ENCODE data around the gene MOXD1.

Gene MOXD1

DNA sequence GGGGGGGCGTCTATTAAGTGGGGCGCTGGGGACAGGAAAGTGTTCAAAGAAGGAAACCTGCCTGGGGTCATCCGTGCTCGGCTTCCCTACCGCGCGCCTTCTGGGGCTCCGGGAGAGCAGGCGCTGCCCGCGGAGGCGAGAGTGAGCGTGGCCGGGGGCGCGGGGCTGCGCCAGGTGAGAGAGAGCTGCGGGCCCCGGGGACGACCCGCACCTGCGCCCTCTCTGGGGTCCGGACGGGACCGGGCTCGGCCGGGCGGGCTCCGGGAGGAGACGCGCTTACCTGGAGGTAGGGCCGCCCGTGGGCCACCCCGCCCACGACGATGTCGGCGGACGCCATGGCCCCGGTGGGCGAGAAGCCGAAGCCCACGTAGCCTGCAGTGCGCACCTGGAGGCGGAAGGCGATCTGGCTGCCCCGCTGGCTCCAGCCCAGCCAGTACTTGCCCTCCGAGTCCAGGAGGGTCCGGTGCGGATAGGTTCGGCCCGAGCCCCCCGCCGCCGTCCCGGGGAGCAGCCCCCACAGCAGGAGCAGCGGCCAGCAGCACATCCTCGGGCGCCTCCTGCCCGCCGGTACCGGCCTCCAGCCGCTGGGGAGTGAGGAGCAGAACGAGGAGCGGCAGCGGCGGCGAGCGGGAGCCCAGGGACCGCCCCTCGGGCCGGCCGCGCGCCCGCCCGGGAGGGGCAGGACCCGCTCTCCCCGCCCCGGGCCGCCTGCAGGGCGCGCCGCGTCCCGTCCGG, at the start of gene MOXD1:
Gene MOXD1, minus strand, starts transcription at position 593 of the 735 bp plus-strand sequence. Its CDS starts 49 bp downstream, at position 544.
- DNase-seq = peak; percentile 51

DNA sequence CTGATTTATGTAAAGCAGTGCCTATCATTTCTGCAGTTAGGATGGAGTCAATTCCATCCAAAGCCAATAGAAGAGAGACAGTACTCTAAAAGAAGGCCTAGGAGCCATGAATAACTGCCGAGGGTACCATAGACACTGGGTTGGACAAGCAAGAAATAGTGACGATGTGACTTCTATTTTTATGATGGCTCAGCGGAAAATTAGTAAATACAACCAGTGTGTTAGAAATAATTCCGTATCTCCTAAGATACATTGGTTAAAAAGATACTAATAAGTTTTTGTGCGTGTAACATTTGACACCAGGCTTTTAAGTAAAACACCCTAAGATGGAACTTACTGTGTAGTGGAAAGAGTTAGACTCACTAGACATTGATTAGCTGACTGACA, 45.6 kb upstream of the MOXD1 start:
- no peak for DNase-seq

DNA sequence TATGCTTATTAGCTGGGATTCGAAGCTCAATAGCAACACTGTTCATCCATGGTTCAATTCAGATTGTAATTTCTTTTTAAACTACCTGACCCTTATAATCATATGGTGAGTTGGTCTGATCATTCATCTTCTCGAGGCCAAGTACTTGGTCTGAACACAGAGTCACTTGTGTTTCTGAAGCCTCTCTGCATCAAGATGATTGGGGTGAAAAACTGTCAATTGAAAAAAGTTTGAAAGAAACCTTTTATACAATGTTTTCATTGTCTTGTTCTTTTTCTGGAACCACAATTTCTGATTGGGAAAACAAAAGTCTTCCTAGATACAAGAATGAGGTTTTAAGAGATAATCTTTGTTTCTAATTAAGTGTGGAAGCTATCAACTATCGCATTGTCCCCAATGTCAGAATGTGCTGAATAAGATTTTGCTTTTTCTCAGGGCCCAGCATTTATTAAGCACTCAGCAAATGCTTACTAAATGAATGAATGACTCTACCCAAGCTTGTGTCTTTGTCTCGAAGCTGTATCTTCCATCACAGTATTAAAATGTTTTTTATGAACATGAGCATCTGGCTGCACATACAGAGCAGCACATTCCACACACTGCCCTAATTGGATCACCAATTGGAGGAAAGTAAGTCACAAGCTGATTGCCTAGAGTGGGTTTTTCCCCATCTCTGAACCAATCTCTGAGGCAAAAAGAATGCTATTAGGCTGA, 45.0 kb upstream of the MOXD1 start:
- no peak for DNase-seq

DNA sequence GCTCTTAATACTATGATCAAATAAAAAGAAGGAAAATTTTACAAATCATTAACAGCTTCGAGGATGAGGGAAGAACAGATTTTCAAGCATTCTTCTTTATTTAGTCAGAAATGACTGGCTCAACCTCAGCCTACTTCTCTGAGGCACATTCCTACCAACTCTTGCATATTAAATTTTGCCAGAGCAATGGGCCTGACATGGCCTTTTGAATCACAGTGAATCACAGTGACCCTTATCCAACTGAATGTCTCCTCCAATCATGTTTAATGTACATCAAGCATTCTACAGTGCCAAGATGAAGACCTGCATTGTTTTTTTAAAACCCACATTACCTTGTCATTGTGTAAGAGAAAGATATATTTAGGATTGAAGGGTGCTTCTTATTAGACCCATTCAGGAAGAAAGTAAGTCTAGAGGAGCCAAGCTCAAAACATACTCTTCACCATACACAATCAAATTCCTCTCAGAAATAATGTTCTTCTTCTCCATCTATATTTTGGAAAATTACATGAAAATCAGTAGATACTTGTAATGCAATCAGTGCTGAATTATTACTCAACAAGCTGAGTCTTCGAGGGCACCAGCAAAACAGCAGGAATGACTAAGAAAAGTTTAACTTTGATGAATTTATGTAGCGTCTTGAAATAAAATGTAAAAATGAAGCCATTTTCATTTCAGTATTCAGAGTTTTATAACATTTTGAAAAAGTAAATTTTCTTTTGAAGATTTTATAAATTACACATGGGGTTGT, 44.1 kb upstream of the MOXD1 start:
- DNase-seq = peak; percentile 97

DNA sequence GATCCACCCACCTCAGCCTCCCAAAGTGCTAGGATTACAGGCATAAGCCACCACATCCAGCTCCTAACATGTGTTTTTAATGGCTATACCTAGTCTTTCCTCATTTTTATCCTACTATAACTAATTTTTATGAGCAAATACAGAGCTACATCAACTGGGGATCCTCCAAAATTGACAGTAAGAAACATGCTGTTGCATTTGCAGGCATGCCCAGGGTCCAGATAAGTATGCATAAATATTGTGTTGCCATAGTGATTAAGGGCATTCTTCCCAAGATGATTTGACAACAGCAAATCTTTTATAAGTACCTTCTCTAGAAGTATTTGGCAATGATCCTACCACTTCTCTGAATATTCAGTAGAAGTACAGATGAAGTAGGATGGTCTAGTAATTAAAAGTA, 41.9 kb upstream of the MOXD1 start:
- DNase-seq = no peak

DNA sequence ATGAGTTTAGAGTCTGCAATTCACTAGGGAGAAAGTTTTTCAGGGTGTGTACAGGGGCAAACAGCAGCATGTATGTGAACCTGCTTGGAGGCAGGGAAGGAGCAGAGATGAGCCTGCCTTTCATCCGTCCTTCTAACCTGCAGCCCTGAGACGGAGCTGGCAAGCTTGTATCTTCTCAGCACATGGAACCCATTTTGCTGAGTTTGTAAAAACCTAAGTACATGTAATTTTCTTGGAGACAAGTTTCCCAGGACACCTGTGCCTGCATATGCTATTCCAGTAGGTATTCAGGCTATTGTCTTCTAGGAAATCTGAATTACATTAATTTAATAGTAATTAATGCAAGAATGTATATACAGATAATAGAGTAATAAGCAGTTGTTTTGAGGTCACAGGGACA, 28.8 kb upstream of the MOXD1 start:
- no peak for DNase-seq

DNA sequence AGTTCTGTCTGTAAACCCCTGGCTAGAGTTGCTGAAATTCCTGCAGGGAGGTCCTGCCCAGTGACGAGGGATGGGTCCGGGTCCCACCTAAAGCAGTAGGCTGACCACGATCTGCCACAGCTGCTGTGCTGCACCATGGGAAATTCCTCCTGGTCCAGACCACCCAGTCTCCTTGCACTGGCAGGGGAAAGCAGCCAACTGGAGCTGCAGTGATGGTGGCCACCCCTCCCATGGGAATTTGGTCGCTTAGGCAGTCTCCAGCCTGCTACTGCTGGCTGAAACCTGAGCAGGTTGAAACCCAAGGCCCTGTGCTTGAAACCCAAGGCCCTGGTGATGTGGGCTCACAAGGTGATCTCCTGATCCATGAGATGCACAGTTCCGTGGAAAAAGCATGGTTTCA, 23.9 kb upstream of the MOXD1 start:
- DNase-seq = no peak

DNA sequence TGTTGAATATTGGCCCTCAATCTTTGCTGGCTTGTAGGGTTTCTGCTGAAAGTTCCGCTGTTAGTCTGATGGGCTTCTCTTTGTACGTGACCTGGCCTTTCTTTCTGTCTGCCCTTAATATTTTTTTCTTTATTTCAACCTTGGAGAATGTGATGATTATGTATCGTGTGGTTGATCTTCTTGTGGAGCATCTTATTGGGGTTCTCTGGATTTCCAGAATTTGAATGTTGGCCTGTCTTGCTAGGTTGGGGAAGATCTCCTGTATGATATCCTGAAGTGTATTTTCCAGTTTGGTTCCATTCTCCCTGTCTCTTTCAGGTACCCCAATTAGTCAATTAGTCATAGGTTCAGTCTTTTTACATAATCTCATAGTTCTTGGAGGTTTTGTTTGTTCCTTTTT, 22.6 kb upstream of the MOXD1 start:
- no peak for DNase-seq

DNA sequence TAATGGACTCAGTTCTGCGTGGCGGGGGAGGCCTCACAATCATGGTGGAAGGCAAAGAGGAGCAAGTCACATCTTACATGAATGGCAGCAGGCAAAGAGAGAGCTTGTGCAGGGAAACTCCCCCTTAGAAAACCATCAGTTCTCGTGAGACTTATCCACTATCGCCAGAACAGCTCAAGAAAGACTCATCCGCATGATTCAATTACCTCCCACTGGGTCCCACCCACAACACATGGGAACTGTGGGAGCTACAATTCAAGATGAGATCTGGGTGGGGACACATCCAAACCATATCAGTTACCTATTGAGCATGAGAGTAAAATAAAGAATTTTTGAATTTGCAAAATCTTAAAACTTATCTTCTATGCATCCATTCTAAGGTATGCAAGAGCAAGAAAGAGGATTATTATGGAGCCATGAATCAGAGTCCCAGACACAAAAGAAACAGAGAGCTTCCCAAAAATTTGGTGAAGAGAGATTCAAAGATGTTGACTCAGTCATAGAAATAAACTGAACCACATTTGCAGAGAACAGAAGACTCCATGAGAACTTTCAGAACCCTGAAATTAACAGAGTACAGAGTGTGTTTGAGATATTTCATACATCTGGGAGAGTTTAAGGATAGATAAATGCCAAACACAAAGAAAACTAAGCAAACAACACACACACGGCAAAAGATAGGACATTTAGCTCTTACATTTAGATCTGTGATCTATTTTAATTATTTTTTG, 17.1 kb upstream of the MOXD1 start:
- no peak for DNase-seq

DNA sequence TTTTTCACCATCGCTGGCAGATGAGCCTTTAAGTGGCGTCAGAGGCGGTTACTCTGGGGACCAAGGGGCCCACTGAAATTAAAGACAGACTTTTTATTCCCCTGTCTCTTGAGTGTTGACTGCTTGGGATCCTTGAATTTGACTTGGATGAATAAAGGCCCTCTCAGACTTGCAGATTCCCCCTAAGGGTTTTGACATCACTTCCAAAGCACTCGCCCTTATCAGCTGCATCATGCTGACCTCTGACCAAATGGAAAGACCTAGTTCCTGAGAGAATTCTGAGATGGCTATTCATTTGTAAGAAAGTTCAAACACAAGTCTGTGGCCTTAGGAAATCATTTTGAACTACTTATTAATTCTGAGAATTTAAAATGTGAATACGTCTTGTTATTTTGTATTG, 13.5 kb upstream of the MOXD1 start:
- no peak for DNase-seq

DNA sequence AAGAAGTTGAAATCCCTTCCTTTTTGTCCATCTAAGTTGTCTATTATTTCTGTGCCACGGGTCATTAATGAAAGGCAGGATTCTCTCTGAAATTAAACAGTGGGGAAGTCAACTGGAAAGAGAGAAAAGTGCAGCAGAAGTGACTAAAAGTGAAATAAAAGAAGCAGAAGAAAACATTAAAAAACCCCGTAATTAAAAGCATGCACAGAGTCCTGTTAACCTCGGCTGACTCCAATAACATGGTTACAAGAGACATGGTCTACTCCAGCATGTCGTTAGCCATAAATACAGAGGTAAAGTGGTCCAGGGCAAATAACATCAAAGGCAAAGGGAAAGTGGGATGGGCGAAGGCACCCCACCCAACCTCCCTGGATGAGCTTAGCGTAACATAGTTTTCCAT, 13.0 kb upstream of the MOXD1 start:
- DNase-seq = no peak

DNA sequence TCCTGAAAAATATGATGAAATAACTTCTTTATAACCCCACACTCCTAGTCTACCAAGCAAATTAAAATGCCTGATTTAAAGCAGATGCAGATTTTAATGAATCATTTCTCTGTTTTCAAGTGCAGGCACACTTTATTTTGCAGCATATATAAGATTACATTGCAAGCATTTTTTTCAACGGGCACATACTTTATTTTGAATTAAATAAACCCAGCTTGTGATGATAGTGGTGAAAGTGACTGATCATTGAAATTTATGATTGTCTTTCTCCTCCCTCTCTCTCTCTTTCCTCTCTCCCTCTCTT, 12.2 kb upstream of the MOXD1 start:
- DNase-seq = no peak

DNA sequence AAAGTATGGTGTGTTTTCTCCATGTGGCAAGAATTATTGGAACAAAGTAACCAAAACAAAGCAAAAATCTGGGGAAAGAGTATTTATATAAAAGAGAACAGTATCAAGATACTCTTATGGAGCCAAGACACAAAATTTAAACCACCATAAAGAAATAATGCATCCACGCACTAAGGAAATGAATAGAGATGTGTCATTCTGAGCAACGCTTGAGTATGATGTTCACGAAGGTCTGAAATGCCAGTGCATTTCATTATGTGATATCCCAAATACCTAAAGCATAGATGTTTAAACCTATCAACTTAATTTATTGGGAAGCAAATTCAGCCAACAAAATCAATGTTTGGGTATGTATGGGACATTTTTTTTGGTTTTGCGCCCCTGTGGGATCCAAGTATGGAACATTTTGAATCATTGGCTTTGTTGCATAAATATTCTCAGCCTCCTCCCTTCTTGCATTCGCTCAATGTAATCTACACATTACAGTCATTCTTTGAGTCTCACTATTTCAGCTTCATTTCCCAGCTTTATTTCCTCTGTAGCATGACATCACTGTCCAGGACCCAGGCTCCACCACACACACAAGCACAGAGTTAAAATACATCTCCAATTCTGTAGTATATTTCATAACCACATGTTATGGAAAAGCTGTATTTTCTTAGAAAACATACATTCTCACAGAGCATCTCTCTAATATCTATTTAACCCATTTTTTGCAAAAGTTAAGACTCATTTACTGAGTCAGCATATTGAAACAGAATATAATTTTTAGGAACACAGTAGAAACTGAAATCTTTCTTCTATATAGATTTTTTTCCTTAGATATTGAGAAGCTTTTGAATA, 11.6 kb upstream of the MOXD1 start:
- DNase-seq = no peak

DNA sequence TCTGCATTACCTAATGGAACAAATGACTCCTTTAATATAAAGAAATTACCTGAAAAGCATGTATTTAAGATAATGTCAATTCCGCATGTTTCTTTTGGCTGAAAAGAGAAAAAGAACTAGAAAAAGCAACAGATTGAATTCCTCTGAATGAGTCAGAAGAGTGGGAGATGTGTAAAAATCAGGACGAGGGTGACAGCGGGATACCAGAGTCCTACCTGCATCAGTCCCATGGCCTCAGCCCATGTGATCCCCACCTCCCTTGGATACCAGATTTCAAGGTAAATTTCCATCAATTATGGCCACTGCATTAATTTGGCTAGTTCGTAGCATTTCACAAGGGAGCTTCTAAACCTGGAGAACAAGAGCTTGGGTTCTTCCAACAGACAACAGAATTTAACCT, 10.0 kb upstream of the MOXD1 start:
- peak; percentile 1 for DNase-seq

DNA sequence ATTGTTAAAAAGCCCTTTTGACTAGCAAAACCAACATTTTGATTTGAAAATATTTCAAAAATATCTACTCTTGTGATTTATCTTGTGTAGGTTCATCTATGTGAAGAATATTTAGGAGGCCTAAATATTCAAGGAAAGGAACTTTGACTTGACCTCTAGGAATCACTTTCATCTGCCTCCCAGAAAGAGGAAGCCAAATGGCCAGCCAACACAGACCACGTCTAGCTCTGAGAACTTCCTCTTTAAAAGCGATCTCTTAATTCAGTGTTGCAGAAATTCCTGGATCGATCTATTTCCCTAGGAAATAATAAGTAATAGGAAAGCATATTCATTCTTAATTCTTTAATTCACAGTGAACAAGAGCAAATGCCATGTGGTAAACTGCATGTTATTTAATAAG, 9.6 kb upstream of the MOXD1 start:
- no peak for DNase-seq

DNA sequence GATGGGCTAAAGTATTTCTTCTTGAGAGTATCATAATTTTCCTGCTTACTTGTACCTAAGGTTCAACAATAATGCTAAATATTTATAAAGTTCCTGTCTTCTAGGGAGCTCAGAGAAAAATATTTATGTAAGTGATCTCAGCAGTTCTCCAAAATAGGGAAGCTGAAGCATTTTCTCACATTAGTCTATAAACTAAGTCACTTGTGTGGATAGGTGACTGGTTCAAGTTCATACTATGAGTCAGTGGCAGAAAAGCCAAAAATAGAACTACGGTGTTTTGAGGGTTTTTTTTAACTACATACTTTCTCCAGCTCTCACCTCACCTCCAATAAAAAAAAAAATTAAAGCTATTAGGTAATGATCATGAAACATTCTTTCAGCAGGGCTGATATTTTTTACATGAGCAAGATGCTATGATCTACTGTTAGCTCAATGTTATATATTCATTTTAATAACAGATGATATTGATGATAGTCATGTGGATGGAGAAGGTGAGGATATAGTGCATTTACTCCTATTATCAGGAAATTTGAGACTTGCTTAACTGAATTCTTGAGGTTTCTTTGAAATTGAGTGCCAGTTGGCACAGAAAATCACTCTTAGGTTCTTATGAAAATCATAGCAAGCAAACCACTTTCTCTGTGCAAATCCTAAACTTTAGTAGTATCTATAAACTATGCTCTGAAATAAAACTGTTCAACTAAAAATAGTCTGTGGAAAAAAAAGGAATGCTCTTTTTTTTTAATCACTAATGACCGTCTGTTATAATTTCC, 4.1 kb upstream of the MOXD1 start:
- peak; percentile 64 for DNase-seq

DNA sequence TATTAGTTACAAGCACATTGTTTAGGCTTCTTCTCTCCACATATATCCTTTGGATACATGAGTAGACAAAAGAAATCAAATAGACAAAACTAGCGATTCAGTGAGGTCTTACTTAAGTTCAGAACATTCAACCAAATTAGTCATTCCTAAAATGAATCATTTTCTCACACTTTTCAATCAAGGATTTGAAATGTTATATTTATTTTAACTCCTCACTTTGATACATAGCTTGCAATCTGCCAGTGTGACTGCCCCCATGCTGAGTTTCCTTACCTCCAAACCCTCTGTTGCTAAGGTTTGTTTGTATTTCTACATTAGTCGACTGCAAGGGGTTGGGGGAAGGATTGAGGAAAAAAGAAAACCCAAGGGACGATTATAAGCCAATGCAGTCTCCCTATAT, 3.5 kb upstream of the MOXD1 start:
- DNase-seq = peak; percentile 64

DNA sequence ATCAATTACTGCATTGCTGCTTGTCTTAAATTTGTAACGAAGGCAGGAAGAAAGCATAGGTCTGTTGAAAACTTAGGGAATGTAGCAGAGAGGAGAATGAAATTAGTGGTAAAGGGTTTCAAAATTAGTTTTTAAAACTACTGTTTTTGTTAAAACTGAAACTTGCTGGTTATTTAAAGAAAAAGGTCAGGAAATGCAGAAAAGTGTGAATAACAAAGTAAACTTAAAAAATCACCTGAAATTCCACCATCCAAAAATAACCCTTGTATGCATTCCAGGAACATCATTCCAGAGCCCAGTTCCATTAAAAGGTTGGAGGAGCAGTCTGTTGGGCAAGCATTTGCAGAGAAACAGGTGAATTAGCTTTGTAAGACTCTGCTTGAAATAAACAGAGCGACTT, 3.1 kb upstream of the MOXD1 start:
- no peak for DNase-seq

DNA sequence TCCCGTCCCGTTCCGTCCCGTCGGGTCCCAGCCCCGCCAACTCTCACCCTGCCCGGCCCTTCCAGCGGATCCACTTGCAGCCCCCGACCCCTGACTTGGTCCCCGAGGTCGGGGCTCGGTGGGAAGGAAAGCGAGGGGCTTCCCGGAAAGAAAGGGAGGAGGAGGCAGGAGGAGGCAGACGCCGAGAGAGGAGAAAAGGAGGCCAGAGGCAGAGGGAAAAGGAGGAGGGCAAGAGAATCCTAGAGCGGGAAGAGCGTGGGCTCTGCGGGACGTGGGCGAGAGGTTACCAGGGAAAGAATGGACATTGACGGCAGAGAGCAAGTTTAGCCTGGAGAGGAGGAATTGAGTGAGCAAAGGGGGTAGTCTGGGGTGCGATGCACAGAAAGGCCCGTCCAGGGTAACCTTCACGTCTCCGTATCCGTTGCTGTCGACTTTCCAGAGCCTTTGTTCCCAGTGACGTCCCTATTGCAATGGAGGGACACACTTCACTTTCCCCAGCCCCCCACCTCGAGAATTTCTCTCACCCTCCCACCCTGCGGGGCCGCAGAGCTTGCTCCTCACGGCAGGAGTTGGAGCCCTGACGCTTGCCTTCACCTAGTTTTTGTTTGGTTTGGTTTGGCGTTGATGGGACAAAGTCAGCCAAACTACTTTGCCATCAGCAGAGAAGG, 477 bp upstream of the MOXD1 start:
- DNase-seq = no peak

DNA sequence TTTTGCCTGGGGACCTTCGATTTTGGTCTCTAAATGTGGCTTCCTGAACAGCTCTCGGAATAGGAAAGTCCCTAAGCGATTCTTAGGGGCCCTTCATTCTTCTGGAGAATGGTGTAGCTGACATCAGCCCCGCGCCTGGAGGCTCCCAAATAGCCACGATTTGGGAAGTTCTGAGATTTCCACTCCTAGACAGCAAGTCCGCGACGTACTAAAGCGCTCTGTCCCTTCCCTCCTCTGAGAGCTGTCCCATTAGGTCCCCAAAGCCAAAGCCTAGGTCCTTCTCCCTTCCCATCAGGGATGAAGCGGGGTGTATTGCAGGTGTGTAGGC, 756 bp downstream of the MOXD1 start:
- peak; percentile 15 for DNase-seq

DNA sequence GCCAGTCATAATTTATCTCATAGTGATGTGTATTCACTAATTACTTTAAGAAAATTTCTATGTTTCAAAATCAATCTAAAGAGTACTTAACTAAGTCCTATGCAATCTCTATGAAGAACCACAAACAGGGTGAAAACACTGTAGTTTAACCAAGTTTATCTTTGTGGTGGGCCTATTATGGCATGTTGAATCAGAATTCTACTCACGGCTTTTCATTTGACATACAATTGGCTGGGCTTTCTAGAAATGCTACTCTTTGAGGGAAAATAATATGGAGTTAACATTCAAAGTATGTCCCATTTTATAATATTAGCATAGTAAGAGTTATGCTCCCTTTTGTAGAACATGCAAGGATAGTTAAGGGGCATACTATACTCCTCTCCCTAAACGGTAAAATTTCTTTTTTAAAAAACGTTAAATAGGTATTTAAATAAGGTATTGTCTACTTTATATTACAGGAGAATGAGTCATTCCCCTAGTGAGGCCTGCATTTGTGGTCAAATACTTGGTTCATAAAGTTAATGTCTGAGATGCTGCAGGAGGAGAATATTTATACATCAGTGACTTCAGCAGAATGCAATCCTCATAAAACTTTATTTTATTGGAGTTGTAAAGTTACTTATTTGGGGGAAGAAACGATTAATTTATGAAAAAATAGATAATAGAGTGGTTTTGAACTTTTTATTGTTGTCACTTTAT, 1.8 kb downstream of the MOXD1 start:
- peak; percentile 40 for DNase-seq
